GM12874 (cell line): ENCODE measurements around the gene ZAP70.

Experiments
- CTCF ChIP-seq: IDR thresholded peaks from 2 replicates; pipeline ENCODE4 v1.5.1; 2011; ENCODE audit warnings: low read depth, mild to moderate bottlenecking, control low read depth, low read length, moderate library complexity; ENCODE audit not compliant: insufficient read depth

Gene ZAP70

DNA sequence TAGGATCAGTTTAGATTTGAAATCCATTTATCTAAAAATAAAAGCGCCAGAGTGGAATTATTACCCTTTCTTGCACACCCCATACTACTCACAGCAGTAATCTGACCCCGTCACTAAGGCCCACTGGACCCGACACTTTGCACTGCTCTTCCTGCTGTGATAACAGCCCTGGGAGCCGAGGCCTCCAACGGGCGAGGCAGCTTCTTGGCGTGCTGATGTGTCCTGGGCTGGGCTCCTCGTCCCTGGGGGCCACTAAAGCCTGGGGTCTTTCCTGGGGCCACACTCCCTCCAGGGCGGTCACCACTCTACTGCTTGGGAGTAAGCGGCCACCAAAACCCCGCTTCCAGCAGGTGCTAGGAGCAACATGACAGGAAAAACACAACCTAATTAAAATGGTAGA is 61.7 kb downstream of the ZAP70 start:
- no peak for TF ChIP-seq CTCF

DNA sequence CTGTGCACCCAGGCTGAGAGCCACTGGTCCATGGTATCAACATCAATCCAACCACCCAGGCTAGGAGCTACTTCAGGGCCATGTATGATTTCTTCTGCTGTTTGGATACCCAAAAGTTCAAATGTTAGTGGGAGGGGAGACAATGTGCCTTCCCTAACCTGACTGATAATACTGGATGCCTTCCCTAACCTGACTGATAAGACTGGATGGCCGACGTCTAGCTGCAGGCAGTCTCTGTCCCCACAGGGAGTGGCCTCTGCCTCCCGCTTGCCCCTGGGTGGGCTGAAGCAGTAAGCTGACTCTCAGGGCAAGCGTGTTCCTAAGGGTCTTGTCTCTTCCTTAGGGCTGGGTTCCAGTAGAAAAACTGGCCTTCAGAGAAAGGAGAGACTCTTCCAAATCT is 65.8 kb downstream of the ZAP70 start:
- no peak for TF ChIP-seq CTCF

DNA sequence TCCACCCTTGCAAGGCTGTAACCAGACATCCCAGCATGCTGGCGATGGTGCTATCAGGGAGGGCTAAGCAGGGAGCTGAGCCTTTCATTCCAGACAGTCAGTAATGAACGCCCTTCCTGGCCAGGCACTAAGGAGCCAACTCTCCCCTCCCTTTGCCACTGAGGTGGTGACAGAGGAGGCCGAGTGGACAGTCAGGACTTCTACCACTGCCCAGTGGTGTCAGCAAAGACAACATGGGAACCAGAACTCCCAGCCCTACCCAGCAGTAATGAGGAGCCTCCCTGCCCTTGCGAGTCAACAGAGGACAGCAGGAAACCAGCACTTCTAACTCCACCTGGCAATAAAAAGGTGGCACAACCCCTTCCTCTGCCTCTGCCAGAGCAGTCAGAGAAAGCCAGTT is 68.6 kb downstream of the ZAP70 start:
- TF ChIP-seq CTCF: no peak

DNA sequence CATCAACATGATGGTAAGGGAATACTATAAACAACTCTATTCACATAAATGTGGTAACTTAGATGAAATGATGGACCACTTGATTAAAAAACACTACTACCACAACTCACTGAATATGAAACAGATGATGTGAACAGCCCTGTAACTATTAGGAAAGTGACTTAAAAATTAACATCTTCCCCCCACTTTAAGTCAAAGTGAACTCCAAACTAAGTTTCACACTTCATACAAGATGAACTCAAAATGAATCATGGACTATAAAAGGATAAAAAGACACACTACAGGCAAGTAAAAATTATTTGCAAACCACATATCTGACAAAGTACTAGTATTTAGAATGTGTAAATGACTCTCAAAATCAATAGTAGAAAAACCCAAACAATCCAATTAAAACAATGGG is 71.6 kb downstream of the ZAP70 start:
- no peak for TF ChIP-seq CTCF

GRCh38 chr2:97785818-97786217 is 72.4 kb downstream of the ZAP70 start:
- TF ChIP-seq CTCF: no peak

GRCh38 chr2:97788986-97789644 is 75.7 kb downstream of the ZAP70 start:
- TF ChIP-seq CTCF: no peak
